Parathyroid adenoma (tissue), 2 donors: ENCODE results near the gene SLC25A21.

Experiments used
- H2AFZ ChIP-seq: fragments of 300-600 bp; sonication (generic); one replicate; pipeline ENCODE4 v1.7.0; 2017; ENCODE audit warnings: antibody characterized with exemption, mild to moderate bottlenecking
- H3K27ac ChIP-seq: fragments of 300-600 bp; sonication (generic); one replicate; pipeline ENCODE4 v1.7.0; 2017
- H3K27me3 ChIP-seq: fragments of 300-600 bp; sonication (generic); one replicate; pipeline ENCODE4 v1.7.0; 2017; ENCODE audit warnings: low read length; ENCODE audit not compliant: control insufficient read depth, insufficient read depth
- H3K36me3 ChIP-seq: fragments of 300-600 bp; sonication (generic); one replicate; pipeline ENCODE4 v1.7.0; 2017; ENCODE audit warnings: low read length; ENCODE audit not compliant: control insufficient read depth, insufficient read depth
- H3K4me1 ChIP-seq: fragments of 300-600 bp; sonication (generic); one replicate; pipeline ENCODE4 v1.7.0; 2017; ENCODE audit warnings: control low read depth
- H3K4me2 ChIP-seq: fragments of 300-600 bp; sonication (generic); one replicate; pipeline ENCODE4 v1.7.0; 2017; ENCODE audit warnings: low read length
- H3K4me3 ChIP-seq: fragments of 300-600 bp; sonication (generic); one replicate; pipeline ENCODE4 v1.7.0; 2017; ENCODE audit warnings: low read depth, low read length
- H3K79me2 ChIP-seq: fragments of 300-600 bp; sonication (generic); one replicate; pipeline ENCODE4 v1.7.0; 2017; ENCODE audit warnings: control low read depth
- H3K9ac ChIP-seq: fragments of 300-600 bp; sonication (generic); one replicate; pipeline ENCODE4 v1.7.0; 2017; ENCODE audit warnings: mild to moderate bottlenecking
- H3K9me3 ChIP-seq: fragments of 300-600 bp; sonication (generic); one replicate; pipeline ENCODE4 v1.7.0; 2017; ENCODE audit warnings: low read length; ENCODE audit not compliant: control insufficient read depth
- CTCF ChIP-seq: fragments of 300-600 bp; sonication (generic); IDR thresholded peaks from one replicate; pipeline ENCODE4 v1.7.0; 2017; ENCODE audit warnings: antibody characterized with exemption, mild to moderate bottlenecking
- donor health status: primary hyperparathyroidism.

Gene SLC25A21

GRCh38 chr14:37138898-37139297 lies 33.5 kb downstream of the SLC25A21 start:
- Histone ChIP-seq H3K27me3 (no peaks in the 10 kb centered on the region), H3K4me2 (no peak overlapping the region), H3K9me3 (no peaks in the 10 kb centered on the region), H3K4me1 (no peaks in the 10 kb centered on the region), H3K36me3 (no peaks in the 10 kb centered on the region), H3K4me3 (no peak overlapping the region), H3K27ac (no peak overlapping the region), H3K9ac (no peak overlapping the region), H3K79me2 (no peaks in the 10 kb centered on the region), H2AFZ (no peak overlapping the region)
- TF ChIP-seq CTCF = no peak

DNA sequence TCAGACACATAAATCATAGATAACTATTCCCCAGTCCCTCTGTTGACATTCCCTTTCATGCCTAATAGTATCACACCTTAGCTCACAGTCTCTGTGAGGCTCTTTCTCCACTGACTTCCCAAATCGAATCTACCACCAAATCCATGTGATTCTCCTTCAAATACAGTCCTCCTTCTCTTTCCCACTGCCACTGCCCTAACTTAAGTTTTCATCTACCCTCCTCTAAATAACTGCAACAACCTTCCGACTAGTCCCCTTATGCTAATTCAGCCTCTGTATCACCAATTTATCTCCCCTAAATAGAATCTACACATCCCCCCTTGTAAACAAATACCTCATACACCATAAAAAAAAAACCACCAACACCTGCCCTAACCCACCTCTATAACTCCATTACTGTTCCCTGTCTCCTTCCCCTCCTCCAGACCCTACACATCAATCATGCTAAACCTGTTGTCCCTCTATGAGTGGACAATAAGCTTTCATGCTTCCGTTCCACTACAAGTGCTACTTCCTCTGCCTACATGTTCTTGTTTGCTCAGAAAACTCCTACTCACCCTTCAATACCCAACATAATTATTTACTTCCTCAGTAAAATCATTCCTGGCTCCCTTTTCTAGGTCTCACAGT lies 39.0 kb downstream of the SLC25A21 start:
- no peak for TF ChIP-seq CTCF
- no peak overlapping the region for H3K27ac ChIP-seq

GRCh38 chr14:37131205-37131604 lies 41.2 kb downstream of the SLC25A21 start:
- no peak overlapping the region for H3K4me2 ChIP-seq
- H3K27ac ChIP-seq = no peak overlapping the region
- no peaks in the 10 kb centered on the region for H3K27me3 ChIP-seq
- H3K4me1 ChIP-seq = no peaks in the 10 kb centered on the region
- no peaks in the 10 kb centered on the region for H3K36me3 ChIP-seq
- H3K9ac ChIP-seq = no peak overlapping the region
- no peaks in the 10 kb centered on the region for H3K79me2 ChIP-seq
- no peaks in the 10 kb centered on the region for H3K9me3 ChIP-seq
- TF ChIP-seq CTCF = no peak
- H2AFZ ChIP-seq = no peak overlapping the region
- no peak overlapping the region for H3K4me3 ChIP-seq

More for the DNA sequence above, 39.0 kb downstream of the SLC25A21 start:
- no peaks in the 10 kb centered on the region for H3K36me3 ChIP-seq
- H3K9me3 ChIP-seq = no peaks in the 10 kb centered on the region
- no peak overlapping the region for H3K4me3 ChIP-seq
- H3K27me3 ChIP-seq = no peaks in the 10 kb centered on the region
- no peak overlapping the region for H2AFZ ChIP-seq
- H3K4me1 ChIP-seq = no peaks in the 10 kb centered on the region
- H3K9ac ChIP-seq = no peak overlapping the region
- no peaks in the 10 kb centered on the region for H3K79me2 ChIP-seq
- H3K4me2 ChIP-seq = no peak overlapping the region

GRCh38 chr14:37129047-37129446 lies 43.4 kb downstream of the SLC25A21 start:
- no peaks in the 10 kb centered on the region for H3K4me1 ChIP-seq
- H3K4me2 ChIP-seq = no peak overlapping the region
- H3K9ac ChIP-seq = no peak overlapping the region
- no peak overlapping the region for H3K27ac ChIP-seq
- no peaks in the 10 kb centered on the region for H3K27me3 ChIP-seq
- no peak overlapping the region for H2AFZ ChIP-seq
- TF ChIP-seq CTCF = no peak
- no peaks in the 10 kb centered on the region for H3K36me3 ChIP-seq
- no peaks in the 10 kb centered on the region for H3K9me3 ChIP-seq
- no peak overlapping the region for H3K4me3 ChIP-seq
- no peaks in the 10 kb centered on the region for H3K79me2 ChIP-seq

DNA sequence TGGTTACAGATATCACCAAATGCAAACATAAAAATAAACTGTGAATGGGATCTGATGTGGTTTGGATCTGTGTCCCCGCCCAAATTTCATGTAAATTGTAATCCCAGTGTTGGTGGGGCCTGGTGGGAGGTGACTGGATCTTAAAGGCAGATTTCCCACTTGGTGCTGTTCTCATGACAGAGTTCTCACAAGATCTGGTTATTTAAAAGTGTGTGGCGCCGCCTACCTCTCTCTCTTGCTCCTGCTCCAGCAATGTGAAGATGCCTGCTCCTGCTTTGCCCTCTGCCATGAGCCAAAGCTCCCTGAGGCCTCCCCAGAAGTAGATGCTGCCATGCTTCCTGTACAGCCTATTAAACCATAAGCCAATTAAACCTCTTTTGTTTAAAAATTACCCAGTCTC lies 47.8 kb downstream of the SLC25A21 start:
- H3K27ac ChIP-seq = no peak overlapping the region
- no peaks in the 10 kb centered on the region for H3K36me3 ChIP-seq
- no peaks in the 10 kb centered on the region for H3K9me3 ChIP-seq
- no peaks in the 10 kb centered on the region for H3K4me1 ChIP-seq
- no peak overlapping the region for H2AFZ ChIP-seq
- H3K79me2 ChIP-seq = no peaks in the 10 kb centered on the region
- no peak overlapping the region for H3K4me3 ChIP-seq
- no peak overlapping the region for H3K9ac ChIP-seq
- TF ChIP-seq CTCF = no peak
- H3K4me2 ChIP-seq = no peak overlapping the region
- no peaks in the 10 kb centered on the region for H3K27me3 ChIP-seq
